ENCODE measurements around the gene OR2K2. TPM values are rescaled to one million over a fixed set of nuclear protein-coding genes. Genes with fewer than 3 reads are reported as not detected.
"Not testable (repeated sequence)": the region's sequence is repeated elsewhere in the genome, so short reads cannot be mapped to it uniquely, and the experiment has no call there.

The OR2K2 gene
- polyA plus RNA-seq, 1 donor from 2014 or later = 0.68 TPM

DNA sequence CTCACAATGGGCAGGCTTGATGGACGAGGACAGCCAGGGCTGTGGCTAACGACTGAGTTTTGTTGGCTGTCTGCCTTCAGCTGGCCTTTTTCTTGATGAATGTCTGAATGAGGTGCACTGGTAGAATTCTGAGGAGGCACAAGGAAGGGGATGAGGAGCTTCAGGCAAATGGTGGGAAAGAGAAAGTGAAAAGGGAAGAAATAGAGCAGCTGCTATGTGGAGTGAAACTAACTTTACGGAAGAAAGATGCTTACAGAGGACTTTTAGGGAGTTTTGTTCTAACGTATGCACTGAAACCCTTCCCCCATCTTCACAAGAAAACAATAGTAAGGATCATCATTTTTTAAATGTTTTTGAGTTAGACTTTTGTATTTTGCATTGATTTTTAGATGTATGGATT is 45.3 kb downstream of the OR2K2 start:
- no peaks in the 10 kb centered on the region for H3K36me3 ChIP-seq (ENCODE audit: insufficient read depth, low read length)
- H3K4me2 ChIP-seq (ENCODE audit: low read length) = no peak overlapping the region
- H3K9ac ChIP-seq (ENCODE audit: low read length) = no peak overlapping the region
- H2AFZ ChIP-seq (ENCODE audit: low read depth, low read length) = no peak overlapping the region
- no peak overlapping the region for H3K27ac ChIP-seq (ENCODE audit: low read length)
- no peaks in the 10 kb centered on the region for H4K20me1 ChIP-seq (ENCODE audit: insufficient read depth)
- no peaks in the 10 kb centered on the region for H3K79me2 ChIP-seq (replicated peaks; ENCODE audit: insufficient read depth, low read length)
- no peaks in the 10 kb centered on the region for H3K27me3 ChIP-seq (ENCODE audit: insufficient read depth, low read depth, low read length)
- TF ChIP-seq SMC3 (conservative IDR thresholded peaks at IDR 0.05; ENCODE audit: poor library complexity) = no peak
- TF ChIP-seq, protein P1, sequence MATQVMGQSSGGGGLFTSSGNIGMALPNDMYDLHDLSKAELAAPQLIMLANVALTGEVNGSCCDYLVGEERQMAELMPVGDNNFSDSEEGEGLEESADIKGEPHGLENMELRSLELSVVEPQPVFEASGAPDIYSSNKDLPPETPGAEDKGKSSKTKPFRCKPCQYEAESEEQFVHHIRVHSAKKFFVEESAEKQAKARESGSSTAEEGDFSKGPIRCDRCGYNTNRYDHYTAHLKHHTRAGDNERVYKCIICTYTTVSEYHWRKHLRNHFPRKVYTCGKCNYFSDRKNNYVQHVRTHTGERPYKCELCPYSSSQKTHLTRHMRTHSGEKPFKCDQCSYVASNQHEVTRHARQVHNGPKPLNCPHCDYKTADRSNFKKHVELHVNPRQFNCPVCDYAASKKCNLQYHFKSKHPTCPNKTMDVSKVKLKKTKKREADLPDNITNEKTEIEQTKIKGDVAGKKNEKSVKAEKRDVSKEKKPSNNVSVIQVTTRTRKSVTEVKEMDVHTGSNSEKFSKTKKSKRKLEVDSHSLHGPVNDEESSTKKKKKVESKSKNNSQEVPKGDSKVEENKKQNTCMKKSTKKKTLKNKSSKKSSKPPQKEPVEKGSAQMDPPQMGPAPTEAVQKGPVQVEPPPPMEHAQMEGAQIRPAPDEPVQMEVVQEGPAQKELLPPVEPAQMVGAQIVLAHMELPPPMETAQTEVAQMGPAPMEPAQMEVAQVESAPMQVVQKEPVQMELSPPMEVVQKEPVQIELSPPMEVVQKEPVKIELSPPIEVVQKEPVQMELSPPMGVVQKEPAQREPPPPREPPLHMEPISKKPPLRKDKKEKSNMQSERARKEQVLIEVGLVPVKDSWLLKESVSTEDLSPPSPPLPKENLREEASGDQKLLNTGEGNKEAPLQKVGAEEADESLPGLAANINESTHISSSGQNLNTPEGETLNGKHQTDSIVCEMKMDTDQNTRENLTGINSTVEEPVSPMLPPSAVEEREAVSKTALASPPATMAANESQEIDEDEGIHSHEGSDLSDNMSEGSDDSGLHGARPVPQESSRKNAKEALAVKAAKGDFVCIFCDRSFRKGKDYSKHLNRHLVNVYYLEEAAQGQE (IDR thresholded peaks at IDR 0.05; ENCODE audit: borderline replicate concordance) = no peak
- TF ChIP-seq TAF1 (IDR thresholded peaks at IDR 0.05; ENCODE audit: low read depth) = no peak
- TF ChIP-seq POLR2AphosphoS5 (IDR thresholded peaks at IDR 0.05) = no peak
- no peaks in the 10 kb centered on the region for H3F3A ChIP-seq (ENCODE audit: insufficient read depth, low read length, poor library complexity, severe bottlenecking)
- H3K9me2 ChIP-seq (ENCODE audit: insufficient read depth, low read length) = no peaks in the 10 kb centered on the region
- no peak overlapping the region for H3K4me3 ChIP-seq (ENCODE audit: low read length)
- no peaks in the 10 kb centered on the region for H3K9me3 ChIP-seq (ENCODE audit: low read length)

DNA sequence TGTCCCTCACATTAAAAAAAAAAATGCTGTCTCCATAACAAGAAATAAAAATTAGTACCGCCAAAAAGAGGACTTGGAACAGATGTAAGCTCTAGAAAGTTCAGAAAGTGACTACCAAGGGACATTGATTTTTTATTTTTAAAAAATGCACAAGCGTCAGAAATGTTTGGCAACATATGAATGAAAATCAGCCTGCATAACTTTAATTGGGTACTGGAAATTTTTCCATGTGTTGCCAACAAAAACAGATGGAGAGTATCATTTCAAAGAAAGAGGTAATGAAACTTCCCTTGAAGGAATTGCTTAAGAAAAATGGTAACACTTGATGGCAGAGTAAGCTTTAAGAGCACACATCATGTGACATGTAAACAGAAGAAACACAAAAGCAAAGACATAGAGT is 47.2 kb downstream of the OR2K2 start:
- H3K9me3 ChIP-seq (ENCODE audit: low read length) = no peaks in the 10 kb centered on the region
- no peak overlapping the region for H3K4me2 ChIP-seq (ENCODE audit: low read length)
- no peaks in the 10 kb centered on the region for H4K20me1 ChIP-seq (ENCODE audit: insufficient read depth)
- no peaks in the 10 kb centered on the region for H3K27me3 ChIP-seq (ENCODE audit: insufficient read depth, low read depth, low read length)
- H3K9me2 ChIP-seq (ENCODE audit: insufficient read depth, low read length) = no peaks in the 10 kb centered on the region
- H3F3A ChIP-seq (ENCODE audit: insufficient read depth, low read length, poor library complexity, severe bottlenecking) = no peaks in the 10 kb centered on the region
- H3K36me3 ChIP-seq (ENCODE audit: insufficient read depth, low read length) = no peaks in the 10 kb centered on the region
- H3K27ac ChIP-seq (ENCODE audit: low read length) = no peak overlapping the region
- no peaks in the 10 kb centered on the region for H3K79me2 ChIP-seq (replicated peaks; ENCODE audit: insufficient read depth, low read length)
- TF ChIP-seq TAF1 (IDR thresholded peaks at IDR 0.05; ENCODE audit: low read depth) (no peak), POLR2AphosphoS5 (IDR thresholded peaks at IDR 0.05) (no peak), SMC3 (conservative IDR thresholded peaks at IDR 0.05; ENCODE audit: poor library complexity) (no peak), MXI1 (conservative IDR thresholded peaks at IDR 0.05; ENCODE audit: poor library complexity, severe bottlenecking) (no peak), RAD21 (conservative IDR thresholded peaks at IDR 0.05) (no peak), EP300 (conservative IDR thresholded peaks at IDR 0.05; ENCODE audit: poor library complexity, severe bottlenecking) (no peak), EZH2 (IDR thresholded peaks at IDR 0.05; ENCODE audit: borderline replicate concordance, insufficient read depth, low read length, poor library complexity, severe bottlenecking) (no peak)
- TF ChIP-seq, protein P2, sequence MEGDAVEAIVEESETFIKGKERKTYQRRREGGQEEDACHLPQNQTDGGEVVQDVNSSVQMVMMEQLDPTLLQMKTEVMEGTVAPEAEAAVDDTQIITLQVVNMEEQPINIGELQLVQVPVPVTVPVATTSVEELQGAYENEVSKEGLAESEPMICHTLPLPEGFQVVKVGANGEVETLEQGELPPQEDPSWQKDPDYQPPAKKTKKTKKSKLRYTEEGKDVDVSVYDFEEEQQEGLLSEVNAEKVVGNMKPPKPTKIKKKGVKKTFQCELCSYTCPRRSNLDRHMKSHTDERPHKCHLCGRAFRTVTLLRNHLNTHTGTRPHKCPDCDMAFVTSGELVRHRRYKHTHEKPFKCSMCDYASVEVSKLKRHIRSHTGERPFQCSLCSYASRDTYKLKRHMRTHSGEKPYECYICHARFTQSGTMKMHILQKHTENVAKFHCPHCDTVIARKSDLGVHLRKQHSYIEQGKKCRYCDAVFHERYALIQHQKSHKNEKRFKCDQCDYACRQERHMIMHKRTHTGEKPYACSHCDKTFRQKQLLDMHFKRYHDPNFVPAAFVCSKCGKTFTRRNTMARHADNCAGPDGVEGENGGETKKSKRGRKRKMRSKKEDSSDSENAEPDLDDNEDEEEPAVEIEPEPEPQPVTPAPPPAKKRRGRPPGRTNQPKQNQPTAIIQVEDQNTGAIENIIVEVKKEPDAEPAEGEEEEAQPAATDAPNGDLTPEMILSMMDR (IDR thresholded peaks at IDR 0.05; ENCODE audit: poor library complexity, severe bottlenecking) = no peak
- TF ChIP-seq, protein P1 (IDR thresholded peaks at IDR 0.05; ENCODE audit: borderline replicate concordance) = no peak
- H2AFZ ChIP-seq (ENCODE audit: low read depth, low read length) = no peak overlapping the region
- no peak overlapping the region for H3K4me3 ChIP-seq (ENCODE audit: low read length)
- no peak overlapping the region for H3K9ac ChIP-seq (ENCODE audit: low read length)

DNA sequence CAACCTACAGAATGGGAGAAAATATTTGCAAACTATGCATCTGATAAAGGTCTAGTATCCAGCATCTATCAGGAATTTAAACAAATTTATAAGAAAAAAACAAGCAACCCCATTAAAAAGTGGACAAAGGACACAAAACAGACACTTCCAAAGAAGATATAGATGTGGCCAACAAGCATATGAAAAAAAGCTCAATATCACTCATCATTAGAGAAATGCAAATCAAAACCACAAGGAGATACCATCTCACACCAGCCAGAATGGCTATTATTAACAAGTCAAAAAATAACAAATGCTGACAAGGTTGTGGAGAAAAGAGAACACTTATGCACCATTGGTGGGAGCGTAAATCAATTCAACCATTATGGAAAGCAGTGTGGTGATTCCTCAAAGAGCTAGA is 49.2 kb downstream of the OR2K2 start:
- H4K20me1 ChIP-seq (ENCODE audit: insufficient read depth); H3K9me3 ChIP-seq (ENCODE audit: low read length); H3K36me3 ChIP-seq (ENCODE audit: insufficient read depth, low read length); H3K79me2 ChIP-seq (replicated peaks; ENCODE audit: insufficient read depth, low read length); H3K27ac ChIP-seq (ENCODE audit: low read length); H3F3A ChIP-seq (ENCODE audit: insufficient read depth, low read length, poor library complexity, severe bottlenecking); H3K4me3 ChIP-seq (ENCODE audit: low read length); H3K4me2 ChIP-seq (ENCODE audit: low read length); H3K9ac ChIP-seq (ENCODE audit: low read length); H3K9me2 ChIP-seq (ENCODE audit: insufficient read depth, low read length); H3K27me3 ChIP-seq (ENCODE audit: insufficient read depth, low read depth, low read length); H2AFZ ChIP-seq (ENCODE audit: low read depth, low read length): not testable (repeated sequence)

Data from neural cell (in vitro differentiated cells).